T-helper 2 cell (primary cell): ENCODE results near the gene COL4A2.

Source experiments
- DNase-seq, 5 experiments: peaks; one replicate each; pipeline versions ENCODE4 v3.0.0 to v3.0.0-alpha.2; 2012 to 2022

The COL4A2 gene

DNA sequence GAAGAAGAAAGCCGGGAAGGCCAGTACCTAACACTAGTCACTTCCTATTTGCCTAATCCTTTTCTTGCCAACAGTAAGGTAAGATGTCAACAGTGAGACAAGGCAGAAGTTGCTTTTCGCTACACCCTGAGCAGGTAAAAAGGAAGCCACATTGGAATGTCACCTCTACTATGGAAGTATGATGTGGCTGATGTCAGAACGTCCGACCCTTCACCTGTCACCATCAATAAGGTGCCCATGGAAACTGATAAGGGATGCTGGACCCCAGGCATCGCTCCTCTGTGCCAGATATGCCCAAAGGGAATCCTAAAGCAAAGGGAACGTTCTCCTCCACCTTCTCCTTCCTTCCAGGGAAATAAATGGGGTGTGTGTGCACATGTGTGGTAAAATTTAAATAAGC is 34.4 kb upstream of the COL4A2 start:
- DNase-seq, result no peak

DNA sequence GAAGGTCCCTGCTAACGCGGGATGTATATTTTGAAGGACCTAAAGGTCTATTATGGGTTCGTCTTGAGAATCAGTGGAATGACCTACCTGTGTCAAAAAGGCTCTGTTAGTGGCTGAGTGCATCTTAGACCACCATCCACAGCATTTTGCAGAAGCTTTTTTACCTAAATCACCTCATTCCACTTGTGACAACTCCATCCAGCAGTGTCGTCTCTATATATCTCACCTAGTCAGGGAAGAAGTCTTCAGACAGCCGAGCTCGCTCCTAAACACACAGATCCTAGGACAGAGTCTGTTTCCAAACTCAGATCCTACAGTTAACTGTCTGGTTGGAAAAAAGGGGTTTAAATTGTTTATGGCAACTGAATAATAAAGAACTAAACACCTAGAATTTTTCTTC is 33.8 kb upstream of the COL4A2 start:
- DNase-seq, result no peak

DNA sequence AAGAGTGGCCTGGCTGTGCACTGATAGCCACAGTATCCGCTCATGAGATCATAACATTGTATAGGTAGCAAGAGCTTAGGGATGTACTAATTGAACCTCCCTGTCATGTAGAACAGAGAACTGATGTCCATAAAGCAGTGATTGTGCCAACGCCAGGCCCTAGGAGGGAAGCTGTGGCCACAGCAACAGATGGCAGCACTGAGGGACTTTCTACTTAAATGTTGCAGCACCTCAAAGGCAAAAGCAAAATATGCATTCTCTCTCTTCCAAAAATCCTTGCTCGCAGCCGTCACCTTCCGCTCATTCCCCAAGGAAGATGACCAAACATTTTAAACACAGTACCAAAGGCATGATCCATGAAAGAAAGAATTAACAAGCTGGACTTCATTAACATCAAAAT is 32.4 kb upstream of the COL4A2 start:
- no peak for DNase-seq

DNA sequence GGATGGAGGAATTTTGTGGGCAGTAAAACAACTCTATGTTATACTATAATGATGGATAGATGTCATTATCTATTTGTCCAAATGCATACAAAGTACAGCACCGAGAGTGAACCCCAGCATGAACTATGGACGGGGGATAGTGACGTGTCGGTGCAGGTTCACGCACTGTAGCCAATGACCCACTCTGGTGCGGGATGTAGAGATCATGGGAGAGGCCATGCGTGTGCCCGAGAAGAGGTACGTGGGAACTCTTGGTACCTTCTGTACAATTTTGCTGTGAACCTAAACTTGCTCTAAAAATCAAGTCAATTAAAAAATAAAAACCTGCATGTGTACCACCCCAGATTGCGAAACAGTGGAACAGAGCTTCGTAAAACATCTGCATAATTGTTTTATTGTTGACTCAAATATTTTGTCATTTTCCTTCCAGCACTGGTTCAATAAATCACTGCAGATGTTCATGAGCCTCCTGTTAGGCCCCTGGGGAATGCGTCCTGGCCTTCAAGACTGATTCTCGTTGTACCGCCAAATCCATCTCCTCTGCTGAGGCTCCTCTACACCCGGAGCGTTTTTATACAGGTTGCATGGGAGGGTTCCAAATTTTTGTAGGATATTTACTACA is 31.0 kb upstream of the COL4A2 start:
- DNase-seq, result no peak

DNA sequence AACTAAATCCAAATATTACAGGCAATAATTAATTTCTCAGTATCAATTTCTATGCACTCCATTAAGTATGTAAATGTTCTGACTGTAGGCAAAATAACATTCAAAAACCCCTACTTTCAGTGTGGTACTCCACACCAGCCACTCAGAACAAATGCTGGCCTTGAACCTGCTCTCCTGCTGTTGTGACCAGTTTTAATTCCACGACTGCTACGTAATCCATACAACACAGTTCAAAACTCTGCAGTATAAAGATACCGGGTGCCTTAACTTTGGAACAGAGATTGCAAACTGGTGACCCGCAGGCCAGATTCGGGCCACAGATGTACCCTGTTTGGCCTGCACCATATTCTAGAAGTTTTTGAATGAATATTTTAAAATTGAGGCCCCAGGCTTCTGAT is 30.5 kb upstream of the COL4A2 start:
- no peak for DNase-seq

DNA sequence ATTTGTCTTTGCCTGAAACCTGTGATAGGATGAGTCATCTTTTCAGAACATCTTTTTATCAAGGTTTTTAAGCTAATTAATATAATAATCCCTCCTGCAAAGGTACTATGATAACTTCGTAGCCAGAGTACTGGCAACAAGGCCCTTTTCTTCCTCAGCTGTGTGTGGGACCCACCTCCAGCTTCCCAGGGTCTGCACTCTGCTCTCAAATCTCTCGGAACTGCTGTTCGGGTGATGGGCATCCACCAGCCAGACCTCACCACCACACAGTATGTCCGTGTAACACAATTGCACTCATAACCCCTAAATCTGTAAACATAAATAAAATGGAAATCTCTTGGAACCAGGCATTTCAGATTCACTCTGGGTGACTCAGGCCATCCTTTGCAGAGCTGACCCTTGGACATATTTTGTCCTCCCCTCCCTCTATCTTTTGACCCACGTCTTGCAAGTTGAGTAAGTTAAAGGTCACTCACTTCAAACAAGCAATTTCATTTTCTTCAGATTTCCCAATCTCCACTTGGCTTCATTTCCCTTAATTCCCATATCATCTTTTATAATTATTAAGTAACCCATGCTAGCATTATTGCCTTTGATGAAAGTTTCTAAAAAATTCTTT is 29.6 kb upstream of the COL4A2 start:
- no peak for DNase-seq

DNA sequence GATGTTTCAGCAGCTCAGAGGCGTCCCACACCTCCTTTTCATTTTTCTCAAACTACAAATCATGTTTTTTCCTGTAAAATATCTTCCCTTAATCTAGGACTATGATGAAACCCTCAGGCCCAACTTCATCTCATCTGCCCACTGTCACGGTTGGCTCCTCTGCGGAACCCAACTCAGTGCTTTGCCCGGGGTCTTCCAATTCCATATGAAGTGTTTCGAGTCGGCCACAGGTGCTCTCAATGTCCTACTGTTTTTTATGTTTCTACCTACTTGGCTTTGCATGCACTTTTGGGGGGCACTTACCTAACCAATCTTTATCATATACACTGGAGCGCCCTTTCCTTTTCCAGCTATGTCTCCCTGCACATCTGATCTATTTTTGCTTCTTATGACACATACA is 28.2 kb upstream of the COL4A2 start:
- DNase-seq, result no peak

DNA sequence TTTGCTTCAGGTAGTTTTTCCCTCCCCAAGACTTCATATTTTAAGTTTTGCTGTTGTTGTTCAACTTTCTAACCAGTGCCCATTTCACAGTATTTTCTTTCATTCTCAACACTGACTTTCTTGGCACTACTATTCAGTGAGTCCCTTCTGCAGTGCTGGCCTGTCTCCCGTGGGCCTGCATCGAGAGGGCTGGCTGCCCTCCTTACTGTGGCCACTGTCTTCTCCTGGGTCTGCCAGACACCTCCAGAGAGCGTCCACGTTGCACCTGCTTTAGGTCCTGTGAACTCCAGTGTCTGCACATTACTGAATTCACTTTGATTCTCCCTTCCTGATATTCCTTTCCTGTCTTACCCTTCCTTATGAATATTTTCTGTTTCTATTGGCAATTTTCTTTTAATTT is 27.4 kb upstream of the COL4A2 start:
- no peak for DNase-seq

DNA sequence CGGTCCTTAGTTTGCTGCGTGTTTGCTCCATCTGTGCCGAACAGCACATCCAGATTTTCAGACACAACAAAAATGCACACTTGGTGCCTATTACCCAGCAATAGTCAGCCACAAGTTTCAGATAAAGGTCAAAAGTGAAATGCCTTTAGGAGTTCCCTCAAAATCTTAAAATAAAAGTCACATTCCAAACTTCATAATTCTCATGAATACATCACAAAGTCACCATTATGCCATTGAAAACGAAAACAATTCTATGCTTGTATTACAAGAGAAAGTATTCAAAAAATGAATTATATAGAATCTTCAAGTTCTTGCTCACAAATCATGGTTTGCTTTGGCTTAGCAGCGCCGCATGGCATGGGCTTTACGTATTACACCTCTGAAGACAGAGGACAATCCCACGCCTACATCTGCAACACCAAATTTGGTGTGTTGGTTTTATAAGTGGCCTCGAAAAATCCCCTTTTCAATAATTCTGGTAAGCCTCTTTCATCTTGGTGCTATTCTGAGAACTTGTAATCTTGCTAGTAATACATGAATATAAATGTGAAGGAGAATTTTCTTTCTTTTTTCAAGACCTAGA is 26.8 kb upstream of the COL4A2 start:
- no peak for DNase-seq

DNA sequence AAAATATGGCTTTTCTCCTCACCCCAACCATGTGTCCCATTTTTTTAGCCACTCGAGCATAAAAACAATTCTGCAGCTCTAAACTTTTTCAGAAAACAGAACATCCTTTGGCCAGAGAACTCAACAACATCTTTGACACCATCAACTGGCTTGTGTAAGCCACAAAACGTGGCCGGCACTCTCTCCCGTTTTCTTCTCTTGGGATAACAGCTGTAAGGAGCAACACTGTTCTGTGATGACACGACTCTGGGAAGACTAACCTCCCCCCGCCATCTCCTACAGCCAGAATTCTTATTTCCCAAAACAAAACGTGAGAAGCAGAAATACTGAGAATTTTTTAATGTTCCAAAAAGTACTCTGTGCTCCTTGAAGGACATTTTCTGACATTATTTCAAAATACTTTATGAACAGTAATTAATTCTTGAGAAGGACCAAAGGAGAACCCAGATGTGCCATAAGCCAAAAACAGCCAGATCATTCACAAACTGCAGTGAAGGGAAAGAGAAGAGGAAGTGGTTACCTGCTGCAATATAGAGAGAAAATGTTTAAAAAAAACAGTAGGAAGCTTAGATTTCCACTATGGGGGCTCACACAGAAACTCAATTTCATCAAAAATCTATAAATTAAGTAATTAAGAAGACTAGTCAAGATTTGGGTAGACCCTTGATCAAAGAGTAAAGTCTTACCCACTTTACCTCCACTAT is 25.9 kb upstream of the COL4A2 start:
- DNase-seq, result no peak

DNA sequence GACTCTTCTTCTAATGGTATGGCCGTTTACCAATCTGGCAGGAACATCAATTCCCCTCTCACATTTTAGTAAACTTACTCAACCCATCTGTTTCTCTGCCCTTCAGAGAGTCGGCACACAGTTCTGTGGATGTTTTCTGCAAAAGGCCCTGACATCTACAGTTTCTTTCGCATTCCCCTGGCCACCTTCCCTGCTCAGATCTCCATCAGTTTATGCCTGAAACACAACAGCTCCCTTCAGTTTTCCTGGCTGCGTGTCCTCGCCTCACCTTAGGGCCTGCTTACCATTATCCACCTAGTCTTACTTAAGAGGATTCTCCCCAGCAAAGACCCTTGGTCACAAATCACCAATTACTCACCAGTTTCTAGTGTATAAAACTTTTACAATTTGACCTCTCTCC is 25.3 kb upstream of the COL4A2 start:
- no peak for DNase-seq

DNA sequence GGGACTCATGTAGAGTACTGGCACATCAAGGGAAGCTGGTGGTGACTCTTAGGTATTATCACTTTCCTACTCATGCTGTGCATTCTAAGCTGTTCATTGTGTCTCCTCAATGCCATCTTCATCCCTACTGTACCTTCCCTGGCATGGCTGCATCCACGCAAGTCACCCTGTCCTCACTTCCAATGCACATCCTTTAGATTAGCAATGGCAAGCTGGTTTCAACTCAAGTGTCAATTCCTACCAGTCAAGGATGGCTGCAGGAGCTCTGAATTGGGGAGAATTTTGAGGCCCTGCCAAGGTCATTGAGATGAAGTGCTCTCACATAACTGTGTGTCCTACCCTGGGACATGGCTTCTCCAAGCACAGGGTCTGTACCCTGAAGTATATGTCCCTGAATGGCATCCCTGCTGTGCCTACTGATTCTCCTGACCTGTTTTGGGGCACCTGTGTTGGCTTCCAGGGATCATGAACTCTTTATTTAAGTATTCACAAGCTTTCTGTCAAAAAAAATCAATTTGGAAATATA is 24.7 kb upstream of the COL4A2 start:
- no peak for DNase-seq

DNA sequence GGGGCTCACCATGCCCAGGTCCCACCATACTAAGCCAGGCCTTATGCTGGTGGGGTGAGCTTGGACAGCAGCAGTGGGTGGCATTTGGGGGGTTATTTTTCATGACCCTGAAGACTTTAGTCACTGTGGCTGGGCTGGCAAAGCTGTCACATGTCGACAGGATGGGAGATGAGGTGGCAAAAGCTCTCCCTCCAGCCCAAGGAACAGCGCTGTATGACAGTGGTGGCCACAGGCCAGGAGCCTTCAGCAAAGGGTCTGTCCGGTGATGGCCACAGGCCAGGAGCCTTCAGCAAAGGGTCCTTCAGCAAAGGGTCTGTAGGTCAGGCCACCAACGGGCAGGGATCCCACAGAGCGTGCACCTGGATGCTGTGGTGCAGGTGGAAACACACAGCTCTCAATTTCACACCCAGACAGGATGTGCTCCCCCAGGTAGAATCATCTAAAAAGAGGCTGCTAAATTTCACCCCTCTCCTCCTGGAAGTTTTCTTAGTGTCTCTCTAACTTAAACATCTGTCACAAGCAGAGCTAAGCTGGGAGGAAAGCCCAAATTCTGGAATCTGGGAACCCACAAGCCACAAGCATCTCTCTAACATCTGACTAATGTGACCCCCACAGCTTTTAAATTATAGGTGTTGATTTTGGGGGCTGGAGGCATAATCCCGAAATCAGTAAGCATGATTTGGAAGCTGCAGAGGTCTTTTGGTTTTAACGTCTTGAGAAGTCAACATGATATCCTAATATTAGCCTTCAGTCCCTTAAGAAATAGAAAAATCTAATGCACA is 23.2 kb upstream of the COL4A2 start:
- DNase-seq, result no peak

DNA sequence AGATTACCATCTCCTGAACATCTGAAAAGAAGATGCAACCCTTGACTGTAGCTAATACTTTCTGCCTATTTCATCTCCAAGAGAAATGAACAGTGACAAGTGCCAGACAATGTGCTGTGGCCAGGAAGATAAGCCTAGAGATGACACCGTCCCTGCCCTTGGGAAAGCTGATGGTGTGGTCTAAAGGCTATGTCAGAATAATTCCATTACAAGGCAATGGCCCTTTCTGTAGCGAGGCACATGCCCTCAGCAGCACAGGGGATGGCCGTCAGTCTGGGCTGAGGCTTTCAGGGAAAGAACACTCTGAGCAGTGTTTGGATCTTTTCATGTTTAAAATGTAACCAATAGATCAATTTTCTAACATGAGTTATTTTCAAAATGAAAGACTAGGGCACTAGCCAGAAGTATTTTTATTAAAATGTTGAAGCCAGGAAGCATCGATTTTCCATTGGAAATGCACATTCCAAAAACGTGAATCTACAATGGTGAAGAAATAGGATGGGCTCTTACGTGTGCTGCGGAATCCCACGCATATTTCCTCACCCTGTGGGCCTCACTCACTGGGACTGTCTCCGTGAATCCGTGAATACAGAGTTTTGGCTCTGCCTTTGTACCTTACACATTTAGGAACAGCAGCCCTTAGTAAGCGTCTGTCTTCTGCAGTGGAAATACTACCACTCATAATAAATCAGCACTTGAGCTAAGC is 22.2 kb upstream of the COL4A2 start:
- DNase-seq, result no peak

DNA sequence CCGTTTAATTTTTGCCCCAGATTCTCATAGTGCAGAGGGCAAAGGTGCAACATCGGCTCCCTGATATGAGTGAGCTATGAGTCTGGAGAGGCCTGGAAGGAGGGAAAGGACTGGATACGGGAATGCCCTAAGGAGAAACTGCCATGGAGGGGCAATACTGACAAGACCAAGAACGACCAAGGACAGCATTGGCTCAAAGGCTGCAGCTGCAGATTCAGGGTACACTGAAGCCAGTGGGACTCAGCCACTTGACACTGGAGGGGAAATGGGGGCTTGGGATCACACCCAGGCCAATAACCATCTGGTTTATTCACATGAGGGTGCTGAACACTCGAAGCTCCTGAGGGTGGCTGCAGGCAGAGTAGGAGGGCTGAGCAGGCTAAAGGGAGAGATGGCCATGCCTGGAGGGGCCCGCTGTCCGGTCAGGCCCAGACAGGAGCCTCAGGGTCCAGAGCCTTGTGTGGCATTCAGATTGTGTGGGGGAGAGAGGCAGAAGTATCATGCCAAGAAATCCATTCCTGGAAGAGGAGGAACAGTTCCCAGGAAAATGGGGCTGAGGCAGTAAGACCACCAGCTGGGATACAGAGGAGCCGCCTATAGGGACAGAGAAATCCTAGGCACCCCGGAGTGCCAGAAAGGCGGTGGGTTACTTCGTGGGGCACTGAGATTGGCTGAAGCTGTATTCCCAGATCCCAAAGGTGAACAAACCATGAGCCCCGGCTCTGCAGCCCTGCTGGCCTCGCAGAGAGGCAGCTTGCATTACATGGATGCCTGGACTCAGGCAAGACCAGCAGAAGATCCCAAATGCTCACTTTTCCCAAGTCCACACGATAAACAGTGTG is 20.9 kb upstream of the COL4A2 start:
- DNase-seq, result no peak

DNA sequence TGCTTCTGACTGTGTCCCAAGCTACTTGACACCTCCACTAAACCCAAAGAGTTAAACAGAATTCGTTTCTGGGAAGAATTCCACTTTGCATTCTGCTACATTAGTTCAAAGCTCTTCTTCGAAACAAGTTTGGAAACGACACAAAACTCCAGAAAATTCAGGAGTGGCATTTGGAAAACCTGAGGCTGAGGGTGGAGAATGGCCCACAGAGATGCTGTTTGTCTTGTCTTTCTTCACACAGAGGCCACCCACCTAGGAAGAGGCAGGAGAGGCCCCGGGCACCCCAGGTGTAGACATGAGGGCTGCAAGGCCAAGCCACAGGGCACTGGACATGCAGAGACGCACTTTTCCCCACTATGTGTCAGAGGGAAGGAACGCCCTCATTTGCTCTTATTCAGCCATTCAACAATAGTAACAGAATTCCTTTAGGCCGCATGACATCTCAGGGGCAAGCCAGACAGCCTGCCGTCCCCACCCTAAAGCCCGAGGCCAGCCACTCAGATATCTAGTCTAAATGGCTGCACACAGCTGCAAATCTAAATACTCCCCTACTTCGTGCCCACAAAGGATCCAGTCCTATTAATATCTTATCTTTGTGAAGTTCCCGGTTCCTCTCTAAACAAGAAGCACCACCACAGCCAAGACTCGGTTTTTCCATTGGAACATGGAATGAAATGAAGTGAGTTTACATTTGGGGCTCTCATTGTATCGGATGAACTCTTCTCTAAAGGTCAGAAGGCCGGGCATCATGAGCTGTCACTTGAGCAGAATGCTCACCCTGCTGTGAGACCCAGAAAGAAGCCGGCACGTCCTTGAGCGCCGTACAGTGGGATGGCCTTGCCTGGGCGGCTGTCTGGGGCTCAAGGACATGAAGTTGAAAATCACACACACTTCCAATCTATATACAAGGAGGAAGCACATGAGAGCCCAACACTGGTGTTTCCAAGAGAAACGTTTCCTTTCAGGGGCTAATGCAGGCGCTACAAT is 20.0 kb upstream of the COL4A2 start:
- DNase-seq, result no peak

DNA sequence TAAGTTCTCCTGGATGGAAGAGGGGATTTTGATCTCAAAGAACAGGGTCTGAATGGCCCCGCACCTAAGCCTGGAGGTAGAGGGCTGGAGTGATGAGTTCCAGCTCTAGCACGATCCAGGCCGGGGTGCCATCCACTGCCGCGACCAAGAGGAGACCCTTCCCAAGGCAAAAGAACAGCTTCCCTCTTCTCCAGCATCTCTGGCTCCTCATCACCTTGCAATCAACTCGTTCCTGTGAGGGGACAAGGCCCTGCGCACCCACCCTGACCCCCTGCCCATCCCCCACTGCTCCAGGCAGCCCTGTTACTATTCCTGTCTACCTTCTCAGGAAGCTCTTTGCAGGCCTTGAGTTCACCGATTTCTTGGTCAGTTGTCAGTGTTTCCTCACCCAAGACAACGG is 17.9 kb upstream of the COL4A2 start:
- no peak for DNase-seq

DNA sequence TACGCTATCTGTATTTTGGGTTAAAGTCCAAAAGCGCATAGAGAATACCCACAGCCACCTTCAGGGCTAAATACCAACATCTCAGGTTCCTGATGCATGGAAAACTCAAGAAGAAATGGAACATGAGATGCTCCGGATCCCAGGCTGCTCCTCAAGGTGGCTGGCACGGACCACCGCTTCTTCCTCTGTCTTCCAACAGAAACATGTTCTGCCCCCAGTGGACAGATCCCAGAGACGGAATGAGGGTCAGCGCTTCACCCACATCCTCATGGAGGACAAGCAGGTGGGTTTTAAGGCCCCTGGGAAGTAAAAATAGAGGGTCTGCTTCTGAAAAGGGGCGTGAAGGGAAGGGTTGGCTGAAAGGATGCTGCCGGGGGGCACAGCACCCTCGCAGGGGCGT is 17.4 kb upstream of the COL4A2 start:
- DNase-seq, result no peak

DNA sequence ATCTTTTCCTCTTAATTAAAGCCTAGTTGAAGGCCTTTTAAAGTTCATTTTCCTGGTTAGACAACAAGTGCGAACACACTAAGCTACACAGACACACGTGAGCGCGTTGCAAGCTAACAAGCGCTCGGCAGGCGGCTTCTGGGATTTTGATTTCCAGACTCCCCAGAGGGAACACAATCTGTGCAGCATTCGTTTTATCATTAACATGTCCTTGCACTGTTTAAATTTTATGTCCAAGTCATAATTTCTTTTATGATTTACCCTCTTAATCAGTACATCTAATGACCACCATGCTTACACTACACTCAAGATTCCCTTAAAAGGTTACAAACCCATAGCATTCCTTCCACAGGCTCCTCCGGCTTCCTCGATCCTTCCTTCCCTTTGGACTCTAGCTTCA is 16.9 kb upstream of the COL4A2 start:
- DNase-seq, result no peak

DNA sequence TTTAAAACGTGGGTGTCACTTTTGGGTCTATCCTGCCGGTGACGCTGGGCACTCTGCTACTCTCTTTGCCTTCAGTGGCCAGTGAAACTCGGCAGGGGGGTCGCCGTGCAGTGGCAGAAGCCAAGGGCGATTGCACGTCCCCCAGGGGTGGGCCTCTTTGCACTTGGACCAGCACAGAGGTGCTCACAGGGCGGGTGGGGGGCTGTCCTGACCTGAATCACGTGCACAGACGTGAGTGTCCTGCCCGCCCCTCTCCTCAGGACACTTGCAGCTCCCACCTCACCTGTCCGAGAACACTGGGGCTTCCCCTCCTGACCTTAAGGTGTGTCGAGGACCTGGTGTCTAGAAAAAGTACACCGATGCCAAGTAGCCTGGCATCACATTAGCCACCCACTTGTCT is 16.3 kb upstream of the COL4A2 start:
- DNase-seq, result no peak
